ENCODE data around the gene PFKFB2.

PFKFB2 gene

DNA sequence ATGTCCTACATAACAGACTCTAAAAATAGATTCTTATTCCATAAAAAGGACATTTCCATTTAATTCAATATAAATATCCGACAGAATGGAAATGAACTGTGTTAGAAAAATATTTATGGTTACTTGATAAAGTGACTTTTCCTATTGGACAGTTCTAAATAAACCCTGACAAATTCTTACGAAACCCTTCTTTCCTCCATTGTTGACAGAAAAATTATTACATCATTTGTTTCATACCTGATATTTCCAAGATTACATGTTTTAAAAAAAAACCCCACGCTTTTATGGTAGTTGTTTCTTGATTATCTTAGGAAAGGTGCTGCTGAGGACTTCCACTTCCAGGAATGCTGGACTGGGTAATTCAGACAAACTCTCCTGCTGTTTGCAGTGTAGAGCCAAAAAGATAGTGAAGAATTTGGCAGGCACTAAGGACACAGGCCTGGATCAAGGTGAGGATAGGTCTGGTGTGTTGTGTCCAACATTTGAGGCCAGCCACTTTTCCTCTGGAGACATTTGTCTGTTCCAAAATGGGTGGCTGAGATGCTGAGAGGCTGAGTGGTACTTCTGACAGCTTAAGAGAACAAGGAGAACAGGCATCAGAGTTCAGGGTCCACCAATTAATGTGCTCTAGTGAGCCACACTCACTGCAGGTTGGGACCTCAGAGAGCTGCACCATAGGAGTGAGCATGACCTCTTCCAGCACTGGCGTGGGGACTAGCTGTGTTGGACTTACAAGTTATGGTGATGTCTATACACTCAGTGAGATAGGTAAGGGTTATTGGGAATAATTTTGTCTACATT, 13.5 kb upstream of the PFKFB2 start:
- POLR2A ChIA-PET: interaction anchor here (1.0 kb wide), 1 partner anchor 14 kb away, joined by 4 read pairs; the partner anchor contains the start of gene PFKFB2

DNA sequence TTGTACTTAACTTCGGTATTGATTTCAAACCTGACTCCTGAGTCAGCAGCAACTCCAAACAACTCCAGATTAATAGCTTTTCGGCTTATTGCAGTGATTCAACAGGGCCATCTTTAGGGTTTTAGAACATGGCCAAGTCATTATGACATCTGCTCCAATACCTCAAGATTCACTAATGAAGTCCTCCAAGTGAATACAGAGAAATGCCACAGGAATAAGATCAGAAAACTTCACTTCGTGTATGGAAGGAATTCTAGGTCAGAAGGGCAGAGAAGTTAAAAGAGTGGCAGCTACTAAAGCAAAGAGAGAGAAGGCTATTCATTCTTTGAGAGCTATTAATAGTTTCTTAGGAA, 12.9 kb upstream of the PFKFB2 start:
- ChIA-PET CTCF (interaction anchor here (0.6 to 0.7 kb wide), 3 partner anchors 9 to 495 kb away, joined by 3 to 4 read pairs (median 3); no protein-coding TSS in a partner anchor), POLR2A (interaction anchor here (1.0 kb wide), 1 partner anchor 13 kb away, joined by 4 read pairs; the partner anchor contains the start of gene PFKFB2)
- Histone ChIP-seq H3K36me3 (ENCODE audit: control insufficient read depth in 2 of 2, insufficient read depth in 1 of 2, low read length in 2 of 2) (peaks cover 0 to 6% of the 10 kb centered on the region in 2 experiments; a peak in 1 of 3 replicates), H3K4me1 (ENCODE audit: control insufficient read depth, insufficient read depth, low read length) (no peaks in the 10 kb centered on the region), H3K9me3 (ENCODE audit: control insufficient read depth, insufficient read depth, low read depth, low read length) (no peaks in the 10 kb centered on the region), H3K4me3 (ENCODE audit: low read depth, low read length) (no peak overlapping the region), H3K27ac (ENCODE audit: extremely low read depth, low read depth, low read length) (no peak overlapping the region)
- TF ChIP-seq ZNF133 (tag by site-specific recombination; IDR thresholded peaks at IDR 0.05) (no peak), GLI2 (tag by site-specific recombination; IDR thresholded peaks at IDR 0.05; ENCODE audit: borderline replicate concordance, low read depth) (no peak), HOXD13 (CRISPR knock-in tag; IDR thresholded peaks at IDR 0.05; ENCODE audit: borderline replicate concordance) (no peak), HOXA7 (CRISPR knock-in tag; IDR thresholded peaks at IDR 0.05; ENCODE audit: borderline replicate concordance) (no peak), ZNF510 (tag by site-specific recombination; IDR thresholded peaks at IDR 0.05; ENCODE audit: insufficient replicate concordance) (no peak), ZBTB7A (tag by site-specific recombination; IDR thresholded peaks at IDR 0.05; ENCODE audit: low read depth) (no peak), ZNF677 (tag by site-specific recombination; IDR thresholded peaks at IDR 0.05) (no peak), ZNF121 (tag by site-specific recombination; IDR thresholded peaks at IDR 0.05) (no peak), ZNF555 (tag by site-specific recombination; conservative IDR thresholded peaks at IDR 0.05) (no peak), ZNF112 (tag by site-specific recombination; IDR thresholded peaks at IDR 0.05) (no peak)
- TF ChIP-seq, protein P1, sequence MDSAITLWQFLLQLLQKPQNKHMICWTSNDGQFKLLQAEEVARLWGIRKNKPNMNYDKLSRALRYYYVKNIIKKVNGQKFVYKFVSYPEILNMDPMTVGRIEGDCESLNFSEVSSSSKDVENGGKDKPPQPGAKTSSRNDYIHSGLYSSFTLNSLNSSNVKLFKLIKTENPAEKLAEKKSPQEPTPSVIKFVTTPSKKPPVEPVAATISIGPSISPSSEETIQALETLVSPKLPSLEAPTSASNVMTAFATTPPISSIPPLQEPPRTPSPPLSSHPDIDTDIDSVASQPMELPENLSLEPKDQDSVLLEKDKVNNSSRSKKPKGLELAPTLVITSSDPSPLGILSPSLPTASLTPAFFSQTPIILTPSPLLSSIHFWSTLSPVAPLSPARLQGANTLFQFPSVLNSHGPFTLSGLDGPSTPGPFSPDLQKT (IDR thresholded peaks at IDR 0.05; ENCODE audit: borderline replicate concordance, low read depth, low read length): no peak
- TF ChIP-seq, protein P2, sequence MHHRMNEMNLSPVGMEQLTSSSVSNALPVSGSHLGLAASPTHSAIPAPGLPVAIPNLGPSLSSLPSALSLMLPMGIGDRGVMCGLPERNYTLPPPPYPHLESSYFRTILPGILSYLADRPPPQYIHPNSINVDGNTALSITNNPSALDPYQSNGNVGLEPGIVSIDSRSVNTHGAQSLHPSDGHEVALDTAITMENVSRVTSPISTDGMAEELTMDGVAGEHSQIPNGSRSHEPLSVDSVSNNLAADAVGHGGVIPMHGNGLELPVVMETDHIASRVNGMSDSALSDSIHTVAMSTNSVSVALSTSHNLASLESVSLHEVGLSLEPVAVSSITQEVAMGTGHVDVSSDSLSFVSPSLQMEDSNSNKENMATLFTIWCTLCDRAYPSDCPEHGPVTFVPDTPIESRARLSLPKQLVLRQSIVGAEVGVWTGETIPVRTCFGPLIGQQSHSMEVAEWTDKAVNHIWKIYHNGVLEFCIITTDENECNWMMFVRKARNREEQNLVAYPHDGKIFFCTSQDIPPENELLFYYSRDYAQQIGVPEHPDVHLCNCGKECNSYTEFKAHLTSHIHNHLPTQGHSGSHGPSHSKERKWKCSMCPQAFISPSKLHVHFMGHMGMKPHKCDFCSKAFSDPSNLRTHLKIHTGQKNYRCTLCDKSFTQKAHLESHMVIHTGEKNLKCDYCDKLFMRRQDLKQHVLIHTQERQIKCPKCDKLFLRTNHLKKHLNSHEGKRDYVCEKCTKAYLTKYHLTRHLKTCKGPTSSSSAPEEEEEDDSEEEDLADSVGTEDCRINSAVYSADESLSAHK (tag by site-specific recombination; IDR thresholded peaks at IDR 0.05): no peak
- TF ChIP-seq, protein P3, sequence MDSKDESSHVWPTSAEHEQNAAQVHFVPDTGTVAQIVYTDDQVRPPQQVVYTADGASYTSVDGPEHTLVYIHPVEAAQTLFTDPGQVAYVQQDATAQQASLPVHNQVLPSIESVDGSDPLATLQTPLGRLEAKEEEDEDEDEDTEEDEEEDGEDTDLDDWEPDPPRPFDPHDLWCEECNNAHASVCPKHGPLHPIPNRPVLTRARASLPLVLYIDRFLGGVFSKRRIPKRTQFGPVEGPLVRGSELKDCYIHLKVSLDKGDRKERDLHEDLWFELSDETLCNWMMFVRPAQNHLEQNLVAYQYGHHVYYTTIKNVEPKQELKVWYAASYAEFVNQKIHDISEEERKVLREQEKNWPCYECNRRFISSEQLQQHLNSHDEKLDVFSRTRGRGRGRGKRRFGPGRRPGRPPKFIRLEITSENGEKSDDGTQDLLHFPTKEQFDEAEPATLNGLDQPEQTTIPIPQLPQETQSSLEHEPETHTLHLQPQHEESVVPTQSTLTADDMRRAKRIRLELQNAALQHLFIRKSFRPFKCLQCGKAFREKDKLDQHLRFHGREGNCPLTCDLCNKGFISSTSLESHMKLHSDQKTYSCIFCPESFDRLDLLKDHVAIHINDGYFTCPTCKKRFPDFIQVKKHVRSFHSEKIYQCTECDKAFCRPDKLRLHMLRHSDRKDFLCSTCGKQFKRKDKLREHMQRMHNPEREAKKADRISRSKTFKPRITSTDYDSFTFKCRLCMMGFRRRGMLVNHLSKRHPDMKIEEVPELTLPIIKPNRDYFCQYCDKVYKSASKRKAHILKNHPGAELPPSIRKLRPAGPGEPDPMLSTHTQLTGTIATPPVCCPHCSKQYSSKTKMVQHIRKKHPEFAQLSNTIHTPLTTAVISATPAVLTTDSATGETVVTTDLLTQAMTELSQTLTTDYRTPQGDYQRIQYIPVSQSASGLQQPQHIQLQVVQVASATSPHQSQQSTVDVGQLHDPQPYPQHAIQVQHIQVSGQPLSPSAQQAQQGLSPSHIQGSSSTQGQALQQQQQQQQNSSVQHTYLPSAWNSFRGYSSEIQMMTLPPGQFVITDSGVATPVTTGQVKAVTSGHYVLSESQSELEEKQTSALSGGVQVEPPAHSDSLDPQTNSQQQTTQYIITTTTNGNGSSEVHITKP (tag by site-specific recombination; IDR thresholded peaks at IDR 0.05): no peak
- TF ChIP-seq, protein P4, sequence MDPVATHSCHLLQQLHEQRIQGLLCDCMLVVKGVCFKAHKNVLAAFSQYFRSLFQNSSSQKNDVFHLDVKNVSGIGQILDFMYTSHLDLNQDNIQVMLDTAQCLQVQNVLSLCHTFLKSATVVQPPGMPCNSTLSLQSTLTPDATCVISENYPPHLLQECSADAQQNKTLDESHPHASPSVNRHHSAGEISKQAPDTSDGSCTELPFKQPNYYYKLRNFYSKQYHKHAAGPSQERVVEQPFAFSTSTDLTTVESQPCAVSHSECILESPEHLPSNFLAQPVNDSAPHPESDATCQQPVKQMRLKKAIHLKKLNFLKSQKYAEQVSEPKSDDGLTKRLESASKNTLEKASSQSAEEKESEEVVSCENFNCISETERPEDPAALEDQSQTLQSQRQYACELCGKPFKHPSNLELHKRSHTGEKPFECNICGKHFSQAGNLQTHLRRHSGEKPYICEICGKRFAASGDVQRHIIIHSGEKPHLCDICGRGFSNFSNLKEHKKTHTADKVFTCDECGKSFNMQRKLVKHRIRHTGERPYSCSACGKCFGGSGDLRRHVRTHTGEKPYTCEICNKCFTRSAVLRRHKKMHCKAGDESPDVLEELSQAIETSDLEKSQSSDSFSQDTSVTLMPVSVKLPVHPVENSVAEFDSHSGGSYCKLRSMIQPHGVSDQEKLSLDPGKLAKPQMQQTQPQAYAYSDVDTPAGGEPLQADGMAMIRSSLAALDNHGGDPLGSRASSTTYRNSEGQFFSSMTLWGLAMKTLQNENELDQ (tag by site-specific recombination; IDR thresholded peaks at IDR 0.05; ENCODE audit: low read depth): no peak

More for the DNA sequence above, 13.5 kb upstream of the PFKFB2 start:
- CTCF ChIA-PET: interaction anchor here (0.6 kb wide), 2 partner anchors 413 to 495 kb away, joined by 3 read pairs; no protein-coding TSS in a partner anchor
- Histone ChIP-seq H3K9me3 (ENCODE audit: control insufficient read depth, insufficient read depth, low read depth, low read length) (no peaks in the 10 kb centered on the region), H3K4me3 (ENCODE audit: low read depth, low read length) (no peak overlapping the region), H3K4me1 (ENCODE audit: control insufficient read depth, insufficient read depth, low read length) (no peaks in the 10 kb centered on the region), H3K27ac (ENCODE audit: extremely low read depth, low read depth, low read length) (no peak overlapping the region), H3K36me3 (ENCODE audit: control insufficient read depth in 2 of 2, insufficient read depth in 1 of 2, low read length in 2 of 2) (peaks cover 0 to under 1% of the 10 kb centered on the region in 2 experiments; a peak in 1 of 3 replicates)
- no peak for TF ChIP-seq ZNF514 (tag by site-specific recombination; IDR thresholded peaks at IDR 0.05)

Measured in HEK293 (cell line).